HUES6 (cell line): ENCODE data around the gene GZMB.

ENCODE experiments used
- H3K27ac ChIP-seq: 2 replicates; pipeline ENCODE4 v1.7.0; 2013; ENCODE audit warnings: low read depth, mild to moderate bottlenecking, low read length, inconsistent platforms
- H3K27me3 ChIP-seq: 2 replicates; pipeline ENCODE4 v1.6.1; 2013; ENCODE audit warnings: low read length; ENCODE audit not compliant: control insufficient read depth, insufficient read depth
- H3K36me3 ChIP-seq: 2 replicates; pipeline ENCODE4 v1.6.1; 2013; ENCODE audit warnings: low read length; ENCODE audit not compliant: control insufficient read depth, insufficient read depth
- H3K4me1 ChIP-seq: 2 replicates; pipeline ENCODE4 v1.6.1; 2013; ENCODE audit warnings: low read length; ENCODE audit not compliant: control insufficient read depth, insufficient read depth
- H3K4me3 ChIP-seq: 2 replicates; pipeline ENCODE4 v1.5.1; 2013; ENCODE audit warnings: low read depth, low read length
- H3K9ac ChIP-seq: one replicate; pipeline ENCODE4 v1.6.1; 2013; ENCODE audit warnings: mild to moderate bottlenecking, low read length
- H3K9me3 ChIP-seq: 2 replicates; pipeline ENCODE4 v1.6.1; 2013; ENCODE audit warnings: low read depth, low read length; ENCODE audit not compliant: control insufficient read depth, insufficient read depth

GZMB gene

GRCh38 chr14:24634158-24634557, at the start of gene GZMB:
TSS of gene GZMB (minus strand) at chr14:24634190. CDS start at chr14:24634160, 30 bp downstream.
- Histone ChIP-seq H3K4me1 (no peaks in the 10 kb centered on the region), H3K9me3 (no peaks in the 10 kb centered on the region), H3K27ac (no peak within 1 kb of the TSS), H3K4me3 (no peak within 1 kb of the TSS), H3K9ac (no peak within 1 kb of the TSS), H3K36me3 (no peaks in the 10 kb centered on the region), H3K27me3 (no peaks in the 10 kb centered on the region)

DNA sequence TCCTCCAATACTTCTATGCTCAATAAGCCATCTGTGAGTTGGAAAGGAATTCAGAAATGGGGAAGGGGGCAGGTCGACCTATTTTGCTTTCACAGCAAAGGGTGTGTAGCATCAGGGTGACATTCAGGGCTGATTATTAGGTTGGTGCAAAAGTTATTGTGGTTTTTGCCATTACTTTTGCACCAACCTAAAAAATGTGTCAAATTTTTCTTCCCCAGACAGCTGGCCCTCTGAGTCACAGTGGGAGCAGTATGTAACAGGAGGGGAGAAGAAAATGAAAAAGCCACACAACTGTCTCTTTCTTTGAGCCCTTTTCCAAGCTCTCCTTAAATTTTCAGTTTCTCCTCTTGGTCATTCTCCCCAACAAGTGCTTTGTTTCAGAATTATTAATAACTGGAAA, 47.1 kb upstream of the GZMB start:
- Histone ChIP-seq H3K4me1 (no peaks in the 10 kb centered on the region), H3K36me3 (no peaks in the 10 kb centered on the region), H3K27me3 (peaks cover 8% of the 10 kb centered on the region; the same call in 1 of the 2 replicates), H3K9ac (no peak overlapping the region), H3K27ac (no peak overlapping the region), H3K9me3 (no peaks in the 10 kb centered on the region), H3K4me3 (no peak overlapping the region)

GRCh38 chr14:24680516-24680915, 46.5 kb upstream of the GZMB start:
- H3K4me3 ChIP-seq: no peak overlapping the region
- H3K9me3 ChIP-seq: no peaks in the 10 kb centered on the region
- no peak overlapping the region for H3K27ac ChIP-seq
- H3K4me1 ChIP-seq: no peaks in the 10 kb centered on the region
- no peak overlapping the region for H3K9ac ChIP-seq
- peaks cover 8% of the 10 kb centered on the region; the same call in 1 of the 2 replicates for H3K27me3 ChIP-seq
- no peaks in the 10 kb centered on the region for H3K36me3 ChIP-seq

DNA sequence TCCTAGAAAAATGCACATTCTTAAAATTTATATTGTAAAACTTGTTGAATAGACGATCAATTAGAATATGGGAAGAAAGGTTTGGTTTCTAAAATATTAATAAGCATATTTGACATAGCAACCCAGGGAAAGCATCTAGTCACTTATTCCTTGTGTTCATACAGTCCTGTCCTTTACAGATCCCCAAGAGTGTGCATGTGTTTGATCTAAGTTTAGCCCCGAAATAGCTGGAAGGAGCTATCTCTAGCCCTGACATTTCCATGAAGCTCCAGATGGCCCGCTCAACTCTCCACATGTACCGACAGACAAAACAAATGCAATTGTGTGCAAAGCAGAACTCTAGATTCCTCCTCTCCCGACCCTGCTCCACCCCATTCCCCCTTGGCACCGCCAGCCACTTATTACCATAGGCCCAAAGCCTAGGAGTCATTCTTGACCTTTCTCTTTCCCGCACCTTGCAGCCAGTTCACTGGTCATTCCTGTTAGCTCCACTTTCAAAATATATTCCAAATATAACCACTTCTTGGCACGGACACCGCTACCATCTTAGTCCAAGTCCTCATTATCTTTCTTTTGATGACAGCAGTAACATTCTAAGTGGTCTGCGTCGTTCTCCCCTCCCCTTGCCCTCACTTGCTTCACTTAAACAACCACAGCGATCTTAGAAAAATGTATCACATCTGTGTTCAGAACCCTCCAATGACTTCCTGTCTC, 45.4 kb upstream of the GZMB start:
- H3K36me3 ChIP-seq: no peaks in the 10 kb centered on the region
- no peak overlapping the region for H3K27ac ChIP-seq
- H3K4me3 ChIP-seq: no peak overlapping the region
- no peak overlapping the region for H3K9ac ChIP-seq
- H3K9me3 ChIP-seq: no peaks in the 10 kb centered on the region
- H3K4me1 ChIP-seq: no peaks in the 10 kb centered on the region
- peaks cover 8% of the 10 kb centered on the region; the same call in 1 of the 2 replicates for H3K27me3 ChIP-seq

DNA sequence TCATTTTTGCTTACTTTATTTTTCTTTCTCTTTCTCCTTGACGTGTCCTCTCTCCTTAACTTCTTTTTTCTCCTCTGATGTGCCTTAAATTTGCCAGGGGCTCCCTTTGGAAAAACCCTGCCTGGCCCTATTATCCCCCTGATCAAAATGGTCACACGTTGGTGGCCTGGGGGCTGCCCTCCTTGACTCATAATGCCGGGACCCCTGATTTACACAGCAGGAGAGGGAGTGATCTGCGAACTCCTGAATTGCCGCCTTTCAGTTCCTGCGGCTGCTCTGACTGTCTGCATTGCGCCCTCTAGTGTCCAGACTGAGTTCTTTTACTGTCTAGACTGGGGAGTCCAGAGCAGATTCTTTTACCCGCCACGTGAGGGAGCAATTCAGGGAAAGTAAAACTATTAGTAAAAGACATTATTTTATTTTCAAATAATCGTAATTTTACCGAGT, 44.8 kb upstream of the GZMB start:
- no peak overlapping the region for H3K9ac ChIP-seq
- H3K9me3 ChIP-seq: no peaks in the 10 kb centered on the region
- H3K36me3 ChIP-seq: no peaks in the 10 kb centered on the region
- no peak overlapping the region for H3K4me3 ChIP-seq
- H3K27ac ChIP-seq: no peak overlapping the region
- H3K27me3 ChIP-seq: peaks cover 8% of the 10 kb centered on the region; the same call in 1 of the 2 replicates
- H3K4me1 ChIP-seq: no peaks in the 10 kb centered on the region

- Histone ChIP-seq H3K4me1 (no peaks in the 10 kb centered on the region), H3K9me3 (no peaks in the 10 kb centered on the region), H3K9ac (no peak overlapping the region), H3K27ac (no peak overlapping the region), H3K36me3 (no peaks in the 10 kb centered on the region), H3K27me3 (peaks cover 8% of the 10 kb centered on the region; the same call in 1 of the 2 replicates), H3K4me3 (no peak overlapping the region)
These were observed 44.0 kb upstream of the GZMB start for GRCh38 chr14:24677956-24678355.

DNA sequence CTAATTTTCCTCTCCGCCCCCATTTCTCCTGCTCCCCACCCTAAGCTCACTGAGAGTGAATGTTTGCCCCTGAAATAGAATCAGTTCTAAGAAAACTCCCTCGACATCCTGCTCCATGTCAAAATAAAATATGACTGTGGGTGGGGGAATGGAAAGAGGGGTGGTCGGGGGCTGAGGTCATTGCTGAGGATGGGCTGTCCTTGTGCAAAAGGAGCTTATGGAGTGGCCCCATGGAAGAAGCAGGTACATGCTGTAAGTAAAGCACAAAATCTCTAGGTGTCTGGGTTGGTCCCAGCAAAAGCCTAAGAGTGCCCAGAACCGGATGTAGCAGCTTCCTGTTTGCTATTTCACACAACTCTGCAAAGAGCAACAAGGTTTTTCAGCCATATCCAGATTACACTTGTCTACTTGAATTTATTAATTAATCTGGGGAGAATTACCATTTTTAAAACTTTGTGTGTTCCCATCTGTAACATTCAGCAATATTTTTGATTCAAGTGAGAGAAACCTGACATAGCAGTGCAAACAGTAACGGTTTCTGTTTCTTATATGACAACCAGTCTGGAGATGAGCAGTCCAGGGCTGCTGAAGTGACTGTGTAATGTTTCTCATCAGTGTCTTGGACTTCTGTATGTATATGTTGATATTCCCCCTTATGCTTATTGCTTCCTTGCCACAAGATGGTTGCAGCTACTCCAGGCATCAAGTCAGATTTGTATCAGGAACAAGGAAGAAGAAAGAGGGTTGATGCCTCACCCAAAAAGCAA, 40.4 kb upstream of the GZMB start:
- Histone ChIP-seq H3K27me3 (peaks cover 8% of the 10 kb centered on the region; the same call in 1 of the 2 replicates), H3K4me3 (no peak overlapping the region), H3K4me1 (no peaks in the 10 kb centered on the region), H3K9ac (no peak overlapping the region), H3K36me3 (no peaks in the 10 kb centered on the region), H3K27ac (no peak overlapping the region), H3K9me3 (no peaks in the 10 kb centered on the region)

GRCh38 chr14:24673534-24674203, 39.7 kb upstream of the GZMB start:
- Histone ChIP-seq H3K36me3 (no peaks in the 10 kb centered on the region), H3K9ac (no peak overlapping the region), H3K9me3 (no peaks in the 10 kb centered on the region), H3K4me1 (no peaks in the 10 kb centered on the region), H3K27me3 (peaks cover 7% of the 10 kb centered on the region; the same call in 1 of the 2 replicates), H3K27ac (no peak overlapping the region), H3K4me3 (no peak overlapping the region)

- H3K27ac ChIP-seq: no peak overlapping the region; the same call in 1 of the 2 replicates
- no peaks in the 10 kb centered on the region for H3K9me3 ChIP-seq
- no peak overlapping the region for H3K9ac ChIP-seq
- H3K4me1 ChIP-seq: no peaks in the 10 kb centered on the region
- no peak overlapping the region for H3K4me3 ChIP-seq
- no peaks in the 10 kb centered on the region for H3K36me3 ChIP-seq
- peaks cover 1% of the 10 kb centered on the region; the same call in 1 of the 2 replicates for H3K27me3 ChIP-seq
These were observed 39.1 kb upstream of the GZMB start for GRCh38 chr14:24673059-24673458.

- no peaks in the 10 kb centered on the region for H3K36me3 ChIP-seq
- no peaks in the 10 kb centered on the region for H3K9me3 ChIP-seq
- no peaks in the 10 kb centered on the region for H3K27me3 ChIP-seq
- H3K4me1 ChIP-seq: no peaks in the 10 kb centered on the region
- no peak overlapping the region for H3K27ac ChIP-seq
- no peak overlapping the region for H3K4me3 ChIP-seq
- no peak overlapping the region for H3K9ac ChIP-seq
These were observed 36.6 kb upstream of the GZMB start for GRCh38 chr14:24670594-24670993.

- Histone ChIP-seq H3K27me3 (no peaks in the 10 kb centered on the region), H3K27ac (no peak overlapping the region), H3K36me3 (no peaks in the 10 kb centered on the region), H3K4me3 (no peak overlapping the region), H3K4me1 (no peaks in the 10 kb centered on the region), H3K9me3 (no peaks in the 10 kb centered on the region), H3K9ac (no peak overlapping the region)
These were observed 35.7 kb upstream of the GZMB start for GRCh38 chr14:24669651-24670050.
